ENCODE results near the gene FADS1.

GRCh38 chr11:61782299-61782698, 34.5 kb downstream of the FADS1 start:
- TF ChIP-seq CTCF (IDR thresholded peaks at IDR 0.05) (no peak), POLR2A (IDR thresholded peaks at IDR 0.05) (no peak)
